GM19372 (cell line): ENCODE results near the gene DIAPH2.
"Not testable (repeated sequence)": the region's sequence is repeated elsewhere in the genome, so short reads cannot be mapped to it uniquely, and the experiment has no call there.

ENCODE experiments used
- ATAC-seq: cut with Tn5 transposase; IDR thresholded peaks from one replicate; pipeline ENCODE4 v1.9.1; 2021; ENCODE audit warnings: mild to moderate bottlenecking, low read depth, moderate library complexity; ENCODE audit not compliant: unreplicated experiment

The DIAPH2 gene

DNA sequence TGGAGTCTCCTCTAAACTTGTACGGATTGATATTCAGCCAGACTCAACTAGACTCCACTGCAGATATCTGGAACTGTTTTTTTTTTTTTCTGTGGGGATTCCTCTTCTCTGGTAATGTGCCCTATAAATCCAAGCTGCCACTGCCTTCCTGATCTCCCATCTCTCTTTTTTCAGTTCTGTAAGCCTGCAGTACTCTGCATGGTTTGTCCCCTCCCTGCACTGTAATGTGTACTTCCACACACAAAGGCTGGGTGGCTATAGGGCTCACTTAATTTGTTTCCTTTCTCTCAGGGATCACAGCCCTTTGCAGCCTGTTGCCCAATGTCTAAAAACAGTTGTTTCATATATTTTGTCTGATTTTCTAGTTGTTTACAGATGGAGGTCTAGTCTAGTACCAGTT is 114.3 kb downstream of the DIAPH2 start:
- ATAC-seq, result no peak

DNA sequence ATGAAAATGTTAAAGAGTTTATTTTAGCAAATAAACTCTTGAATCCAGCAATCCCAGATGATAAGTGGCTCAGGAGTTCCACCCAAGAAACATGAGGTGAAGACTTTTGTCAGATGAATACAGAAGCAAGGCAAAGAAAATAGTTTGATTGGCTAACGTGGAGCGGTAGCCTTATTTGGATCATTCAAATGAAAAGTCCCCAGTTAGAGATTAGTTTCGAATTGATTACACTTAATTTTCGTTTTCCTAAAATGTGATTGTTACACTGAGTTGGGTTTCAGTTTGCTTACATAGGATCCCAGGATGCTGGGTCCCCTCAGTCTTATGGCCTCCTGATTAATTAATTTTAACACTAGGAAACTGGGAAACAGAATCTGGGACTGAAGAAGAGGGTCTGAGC is 122.7 kb downstream of the DIAPH2 start:
- no peak for ATAC-seq

DNA sequence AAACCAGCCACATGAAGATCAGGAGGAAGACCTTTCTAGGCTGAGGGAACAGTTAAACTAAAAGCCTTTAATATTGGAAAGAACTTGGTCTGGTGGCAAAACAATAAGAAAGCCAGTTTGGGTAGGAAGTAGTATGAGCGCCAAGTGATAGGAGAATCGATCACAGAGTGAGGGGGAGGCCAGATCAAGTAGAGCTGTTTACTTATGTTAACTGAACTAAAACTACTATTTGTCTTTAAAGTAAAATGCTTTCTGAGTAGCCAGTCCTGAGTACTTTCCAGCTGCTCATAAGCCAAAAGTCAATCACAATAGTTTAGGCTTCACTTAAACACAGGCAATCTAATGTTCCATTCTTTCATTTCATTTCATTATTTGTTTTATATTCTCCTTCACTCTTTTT is 136.3 kb downstream of the DIAPH2 start:
- ATAC-seq, result no peak

DNA sequence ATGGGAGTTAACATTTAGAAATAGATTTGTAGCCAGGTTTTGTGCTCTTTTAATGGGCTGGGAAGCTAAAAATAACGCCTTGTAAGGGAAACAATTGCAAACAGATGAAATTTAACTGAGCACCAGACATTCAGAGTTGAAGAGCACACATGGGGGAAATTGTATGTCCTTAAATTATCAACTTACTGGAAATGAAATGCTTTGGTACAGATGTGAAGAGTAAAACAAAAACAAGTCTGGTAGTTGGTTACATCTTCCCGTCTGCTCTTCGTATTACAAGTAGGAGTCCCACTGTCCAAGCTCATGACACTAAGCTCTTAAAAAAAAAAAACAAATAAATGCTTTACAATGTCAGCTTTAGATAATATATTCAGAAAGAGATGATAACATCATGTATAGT is 139.5 kb downstream of the DIAPH2 start:
- no peak for ATAC-seq

DNA sequence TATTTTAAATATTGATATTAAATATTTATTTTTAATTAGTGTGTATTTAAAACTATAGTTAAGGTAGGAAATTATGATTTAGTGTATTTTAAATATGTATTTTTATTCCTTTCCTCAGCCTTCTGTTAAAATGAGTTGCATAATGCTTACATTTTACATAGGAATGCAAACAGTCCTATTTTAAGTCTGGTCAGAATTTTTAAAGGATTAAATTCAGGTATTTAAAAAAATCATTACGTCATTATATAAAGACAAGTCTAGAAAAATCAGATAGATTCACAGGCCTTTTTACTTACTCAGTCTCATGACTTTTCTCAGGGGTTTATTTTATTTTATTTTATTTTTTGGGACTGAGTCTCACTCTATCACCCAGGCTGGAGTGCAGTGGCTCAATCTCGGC is 148.7 kb downstream of the DIAPH2 start:
- ATAC-seq, result no peak

DNA sequence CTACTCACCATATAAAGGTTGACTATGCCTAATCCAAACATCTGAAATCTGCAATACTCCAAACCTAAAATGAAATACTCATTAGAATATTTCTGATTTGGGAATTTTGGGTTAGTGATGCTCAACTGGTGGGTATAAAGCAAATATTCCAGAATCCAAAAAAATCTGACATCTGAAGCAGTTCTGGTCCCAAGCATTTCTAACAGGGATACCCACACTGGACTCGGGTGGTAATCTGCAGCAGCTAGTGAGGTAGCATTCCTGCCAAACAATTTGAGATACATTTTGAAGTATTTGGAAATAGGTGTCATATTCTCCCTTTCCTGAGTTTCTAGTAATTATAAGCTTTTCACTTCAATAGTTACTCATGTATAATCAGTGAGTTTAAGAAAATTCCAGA is 149.5 kb downstream of the DIAPH2 start:
- no peak for ATAC-seq

DNA sequence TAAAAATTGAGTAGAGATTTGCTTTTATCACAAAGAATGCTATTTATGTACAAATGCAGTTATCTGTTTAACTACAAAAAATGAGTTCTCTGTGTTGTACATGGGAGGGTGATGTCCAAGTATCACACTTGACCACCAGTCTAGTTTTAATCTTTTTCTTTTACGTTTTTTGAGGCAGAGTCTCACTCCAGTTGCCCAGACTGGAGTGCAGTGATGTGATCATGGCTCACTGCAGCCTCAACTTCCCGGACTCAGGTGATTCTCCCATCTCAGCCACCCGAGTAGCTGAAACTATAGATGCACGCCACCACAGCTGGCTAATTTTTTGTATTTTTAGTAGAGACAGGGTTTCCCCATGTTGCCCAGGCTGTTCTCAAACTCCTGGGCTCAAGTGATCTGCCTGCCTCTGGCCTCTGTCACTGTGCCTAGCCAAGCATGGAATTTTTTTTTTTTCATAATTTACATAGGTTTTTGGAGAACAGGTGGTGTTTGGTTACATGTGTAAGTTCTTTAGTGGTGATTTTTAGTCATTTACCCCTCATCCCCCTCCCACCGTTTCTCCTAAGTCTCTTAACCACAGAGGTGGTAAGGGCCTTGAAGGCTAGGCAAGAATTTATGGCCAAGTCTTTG is 151.1 kb downstream of the DIAPH2 start:
- ATAC-seq, result peak; percentile 77

DNA sequence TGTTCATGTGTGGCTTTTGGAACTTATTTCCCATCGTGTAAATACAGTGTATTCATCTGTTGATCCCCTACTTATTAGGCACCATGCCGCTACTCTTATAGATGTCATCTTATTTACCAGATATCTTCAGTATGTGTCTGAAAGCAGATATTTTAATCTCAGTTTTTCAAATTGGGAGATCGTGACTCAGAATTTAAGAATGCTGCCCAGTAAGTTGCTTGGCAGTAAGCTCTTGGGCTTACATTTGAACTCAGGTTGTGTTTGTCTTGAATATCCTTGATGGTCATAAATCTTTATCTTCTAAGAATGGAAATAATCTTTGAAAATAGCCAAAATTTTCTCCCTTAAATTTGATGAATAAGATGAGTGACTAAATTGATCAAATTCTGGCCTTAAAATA is 153.2 kb downstream of the DIAPH2 start:
- no peak for ATAC-seq

DNA sequence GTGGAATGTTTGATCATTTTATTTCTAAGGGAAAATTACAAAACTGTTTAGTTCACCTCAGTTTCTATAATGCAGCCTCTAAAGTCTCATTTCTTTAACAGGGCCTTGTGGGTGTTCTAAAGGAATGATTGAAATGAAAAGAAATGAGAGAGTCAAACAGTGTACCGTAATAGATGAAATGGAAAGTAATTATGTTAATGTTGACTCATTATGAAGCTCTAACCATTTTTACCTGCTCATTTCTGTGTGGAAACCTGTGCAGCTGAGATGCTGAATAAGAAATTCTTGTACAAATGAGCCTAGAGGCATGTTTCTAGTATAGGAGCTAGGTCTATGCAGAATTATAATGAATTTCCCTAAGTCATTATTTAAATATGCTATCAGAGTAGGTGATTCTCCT is 153.9 kb downstream of the DIAPH2 start:
- ATAC-seq, result no peak

DNA sequence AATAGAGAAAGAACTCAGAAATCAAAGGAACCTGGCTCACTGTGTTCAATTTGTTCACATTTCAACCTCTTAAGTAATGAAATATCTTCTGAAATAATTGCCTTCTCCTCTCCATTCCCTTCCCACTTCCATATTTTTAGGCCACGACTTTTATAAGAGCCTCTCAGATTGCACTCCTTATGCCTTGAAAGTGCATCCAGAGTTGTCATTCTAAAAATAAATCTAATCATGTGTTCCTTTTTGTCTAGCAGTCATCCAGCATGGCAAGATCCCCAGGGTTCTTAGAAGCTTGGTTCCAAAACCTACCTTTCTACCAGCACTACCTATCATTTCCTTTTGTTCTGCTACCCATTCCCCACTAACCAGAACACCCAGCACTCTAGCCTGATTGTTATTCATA is 156.7 kb downstream of the DIAPH2 start:
- ATAC-seq, result no peak

DNA sequence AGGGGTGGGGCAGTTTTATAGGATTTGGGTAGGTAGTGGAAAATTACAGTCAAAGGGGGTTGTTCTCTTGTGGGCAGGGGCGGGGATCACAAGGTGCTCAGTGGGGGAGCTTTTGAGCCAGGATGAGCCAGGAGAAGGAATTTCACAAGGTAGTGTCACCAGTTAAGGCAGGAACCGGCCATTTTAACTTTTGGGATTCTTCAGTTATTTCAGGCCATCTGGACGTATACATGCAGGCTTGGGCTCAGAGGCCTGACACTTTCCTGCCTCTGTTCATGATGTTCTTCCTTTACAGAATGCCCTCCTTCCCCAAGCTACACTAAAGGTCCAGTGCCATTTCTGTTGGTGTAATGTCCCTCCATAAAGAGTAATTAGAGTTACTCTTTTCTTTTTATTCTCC is 157.2 kb downstream of the DIAPH2 start:
- ATAC-seq, result not testable (repeated sequence)

DNA sequence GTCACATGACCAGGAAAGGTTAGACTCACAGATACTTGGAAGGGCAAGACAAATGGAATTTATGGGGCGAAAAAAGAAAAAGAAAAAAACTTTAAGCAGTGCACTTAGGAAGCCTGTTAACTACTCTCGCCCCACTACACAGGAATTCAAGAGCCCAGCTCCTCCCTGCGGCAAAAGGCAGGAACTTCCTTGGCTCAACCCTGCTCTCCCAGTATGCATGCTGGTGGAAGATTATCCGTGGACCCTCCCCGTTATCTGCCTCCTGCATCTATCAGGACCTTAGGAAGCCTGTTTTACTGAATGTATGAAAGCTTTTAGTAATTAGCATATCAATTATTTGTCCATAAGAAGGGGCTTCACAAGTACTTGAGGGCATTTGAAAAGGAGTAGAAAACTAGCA is 158.9 kb downstream of the DIAPH2 start:
- ATAC-seq, result no peak

DNA sequence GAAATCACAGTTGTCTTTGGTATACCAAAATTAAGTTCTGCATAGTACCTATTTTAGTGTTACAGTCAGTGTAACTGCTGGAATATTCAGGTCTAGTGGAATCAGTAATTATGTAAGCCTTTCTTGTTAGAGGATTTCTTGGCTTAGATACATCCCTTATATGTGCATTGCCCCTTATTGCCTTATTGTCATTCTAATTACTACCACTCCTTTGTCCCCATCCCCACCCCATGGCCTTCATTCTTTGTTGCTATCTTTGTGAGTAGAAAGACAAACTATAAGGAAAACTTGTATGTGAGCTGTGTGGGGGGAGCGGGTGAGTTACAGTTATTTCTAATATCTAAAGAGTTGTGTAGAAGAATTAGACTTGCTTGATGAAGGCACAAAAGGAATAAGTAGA is 162.2 kb downstream of the DIAPH2 start:
- no peak for ATAC-seq

DNA sequence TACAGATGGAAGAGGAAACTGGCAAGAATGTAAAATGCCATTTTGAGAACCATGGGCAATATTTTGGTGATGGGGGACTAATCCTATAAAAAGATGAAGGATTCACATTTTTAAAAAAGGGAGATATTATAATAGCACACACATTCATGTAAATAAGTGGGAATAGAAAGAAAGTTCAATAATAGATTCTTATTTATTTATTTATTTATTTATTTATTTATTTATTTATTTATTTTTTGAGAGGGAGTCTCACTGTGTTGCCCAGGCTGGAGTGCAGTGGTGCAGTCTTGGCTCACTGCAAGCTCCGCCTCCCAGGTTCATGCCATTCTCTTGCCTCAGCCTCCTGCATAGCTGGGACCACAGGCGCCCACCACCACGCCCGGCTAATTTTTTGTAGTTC is 174.8 kb downstream of the DIAPH2 start:
- not testable (repeated sequence) for ATAC-seq

DNA sequence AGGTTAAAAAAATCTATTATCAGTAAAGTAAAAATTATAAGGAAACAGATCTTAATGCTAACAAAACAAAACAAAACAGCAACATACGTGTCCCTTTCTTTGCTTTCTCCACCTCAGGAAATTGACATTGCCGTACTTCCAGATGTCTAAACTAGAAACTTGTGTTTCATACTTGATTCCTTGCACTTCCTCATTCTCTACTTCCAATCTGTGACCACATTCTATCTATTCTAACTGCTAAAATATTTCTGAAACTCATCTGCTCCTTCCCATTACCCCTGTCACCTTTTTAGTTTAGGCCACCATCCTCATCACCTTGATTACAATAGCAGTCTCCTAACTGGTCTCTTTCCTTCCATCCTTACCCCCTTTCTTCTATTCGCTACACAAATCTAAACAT is 176.6 kb downstream of the DIAPH2 start:
- ATAC-seq, result no peak

DNA sequence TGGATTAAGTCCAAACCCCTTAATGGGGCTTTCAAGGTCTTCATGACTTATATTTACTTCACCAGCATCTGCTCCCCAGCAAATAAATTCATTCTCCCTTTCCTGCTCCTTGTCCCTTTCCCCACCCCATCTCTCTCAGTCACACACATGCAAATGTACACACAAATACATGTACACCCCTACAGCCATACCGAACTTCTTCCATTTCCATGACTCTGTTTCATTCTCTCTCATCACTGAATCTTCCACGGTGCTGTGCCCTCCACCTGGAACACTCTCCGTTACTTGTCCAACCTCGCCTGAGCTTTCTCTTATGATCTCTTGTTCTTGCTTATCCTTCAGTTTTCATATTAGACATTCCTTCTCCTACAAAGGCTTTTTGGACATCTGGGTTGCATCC is 177.0 kb downstream of the DIAPH2 start:
- ATAC-seq, result no peak

DNA sequence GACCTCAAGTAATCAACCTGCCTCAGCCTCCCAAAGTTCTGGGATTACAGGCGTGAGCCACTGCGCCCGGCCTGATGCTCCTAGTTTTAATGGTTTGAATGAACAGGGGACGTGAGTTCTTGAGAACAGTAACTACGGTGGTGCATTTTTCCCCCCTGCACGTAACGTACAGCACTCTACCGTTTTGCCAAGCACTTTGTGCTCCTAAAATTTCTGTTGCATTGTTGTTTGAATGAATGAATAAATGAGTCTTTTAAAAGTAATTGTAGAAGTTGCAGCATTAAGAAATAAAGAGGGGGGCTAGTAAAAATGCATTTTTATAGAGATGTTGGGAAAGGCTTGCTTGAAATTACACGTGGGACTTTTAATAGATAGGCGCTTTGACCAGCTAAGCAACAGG is 199.0 kb downstream of the DIAPH2 start, which contains the start of gene RPA4:
TSS of gene RPA4 (plus strand) at position 301 of the 400 bp plus-strand sequence. CDS start 403 bp downstream, outside the sequence.
- no peak for ATAC-seq

DNA sequence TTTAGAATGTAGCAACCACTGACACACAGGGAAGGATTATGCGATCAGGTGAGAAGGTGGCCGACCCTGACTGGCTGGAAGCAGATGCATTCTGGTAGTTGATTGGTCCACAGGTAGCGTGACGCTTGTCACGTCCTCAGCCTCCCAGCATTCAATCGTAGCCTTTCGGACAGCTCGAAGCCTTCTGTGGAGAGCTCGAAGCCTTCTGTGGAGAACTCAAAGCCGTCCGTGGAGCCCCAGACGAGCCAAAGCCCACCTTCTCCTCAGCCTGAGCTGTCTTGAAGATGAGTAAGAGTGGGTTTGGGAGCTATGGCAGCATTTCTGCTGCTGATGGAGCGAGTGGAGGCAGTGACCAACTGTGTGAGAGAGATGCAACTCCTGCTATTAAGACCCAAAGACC is 199.4 kb downstream of the DIAPH2 start:
- no peak for ATAC-seq

DNA sequence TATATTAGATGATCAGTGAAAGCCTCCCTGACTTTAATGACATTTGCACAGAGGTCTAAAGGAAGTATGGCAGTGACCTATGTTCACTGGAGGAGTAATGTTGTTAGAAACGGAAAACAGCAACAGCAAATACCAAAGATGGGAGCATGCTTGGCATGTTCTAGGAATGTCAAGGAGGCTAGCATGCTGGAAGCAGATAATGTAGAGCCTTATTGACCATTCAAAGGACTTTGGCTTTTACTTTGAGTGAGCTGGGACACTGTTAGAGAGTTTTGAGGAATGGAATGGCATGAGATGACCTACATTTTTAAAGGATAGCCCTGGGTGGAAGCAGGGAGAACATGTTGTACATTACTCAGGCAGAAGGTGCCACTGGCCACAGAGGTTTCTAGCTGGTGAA is 205.1 kb downstream of the DIAPH2 start:
- ATAC-seq, result no peak

DNA sequence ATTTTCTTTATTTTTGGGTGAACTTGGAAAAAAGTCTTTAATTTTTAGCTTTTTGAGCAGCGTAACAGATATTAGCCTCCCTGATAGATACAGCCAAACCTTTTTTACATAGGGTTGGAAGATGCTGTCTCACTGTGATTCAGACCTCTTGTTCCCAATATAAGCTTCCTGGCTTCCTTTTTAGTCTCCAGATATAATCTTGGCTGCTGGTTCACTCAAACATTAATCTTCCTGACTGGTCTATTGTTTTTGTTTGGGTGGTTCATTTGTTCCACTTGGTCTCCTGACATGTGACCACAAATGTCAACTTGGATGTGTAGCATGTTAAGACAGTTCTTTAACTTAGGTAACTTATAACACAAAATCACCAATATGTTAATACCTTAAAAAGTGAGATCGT is 222.1 kb downstream of the DIAPH2 start:
- ATAC-seq, result no peak

DNA sequence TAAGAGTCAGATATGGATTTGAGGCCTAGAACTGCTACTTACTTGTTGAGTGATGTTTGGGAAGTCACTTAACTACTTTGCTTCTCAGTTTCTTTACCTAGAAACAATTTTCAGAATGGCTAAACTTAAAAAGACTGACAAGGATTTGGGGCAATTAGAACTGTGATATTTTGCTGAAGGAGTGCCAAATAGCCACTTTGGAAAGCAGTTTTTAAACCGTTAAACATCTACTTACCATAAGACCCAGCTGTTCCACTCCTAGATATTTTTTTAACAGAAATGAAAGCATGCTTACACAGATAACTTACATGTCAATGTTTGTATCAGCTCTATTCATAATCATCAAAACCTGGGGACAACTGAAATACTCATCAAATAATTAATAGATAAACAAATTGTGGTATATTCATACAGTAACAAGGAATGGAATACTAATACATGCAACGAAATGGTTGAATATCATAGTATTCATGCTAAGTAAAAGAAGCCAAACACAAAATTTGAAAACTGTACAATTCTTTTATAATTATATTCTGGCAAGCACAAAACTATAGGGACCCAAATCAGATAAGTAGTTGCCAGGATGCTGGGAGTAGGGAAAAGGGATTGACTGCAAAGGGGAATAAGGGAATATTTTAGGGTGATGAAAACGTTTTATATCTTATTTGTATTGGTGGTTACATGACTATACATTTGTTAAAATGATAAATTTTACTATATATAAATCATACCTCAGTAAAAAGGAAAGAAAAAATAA is 223.1 kb downstream of the DIAPH2 start:
- no peak for ATAC-seq

DNA sequence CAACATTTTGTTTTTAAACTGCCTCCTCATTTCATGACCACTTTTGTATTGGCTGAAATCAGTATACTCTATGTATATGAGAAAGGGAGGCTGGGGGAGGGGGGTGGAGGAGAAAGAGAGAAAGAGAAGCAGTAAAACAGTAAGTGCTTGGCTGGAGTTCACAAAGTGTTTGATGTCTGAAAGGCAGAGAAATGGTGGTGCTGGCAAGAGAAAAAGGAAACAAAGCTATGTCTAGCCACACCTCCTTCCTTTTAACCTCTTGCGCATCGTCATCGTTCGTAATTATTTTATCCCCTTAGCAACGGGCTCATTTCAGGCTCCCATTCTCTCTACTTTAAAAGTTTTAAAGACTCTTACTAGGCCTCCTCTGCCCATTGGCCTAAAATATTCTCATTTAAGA is 224.6 kb downstream of the DIAPH2 start:
- ATAC-seq, result no peak
